Stimulated activated CD4-positive, alpha-beta T cell treated with anti-CD3 and anti-CD28 coated beads, TNF-alpha, amount 100 ng/mL, for 48 hours (primary cell): ENCODE data around the gene SGCD.

Source experiments
- DNase-seq, 3 donors: peaks; one replicate each; pipeline ENCODE4 v3.0.0-alpha.2; 2020; ENCODE audit warnings: low read depth in 3 of 3

SGCD gene

DNA sequence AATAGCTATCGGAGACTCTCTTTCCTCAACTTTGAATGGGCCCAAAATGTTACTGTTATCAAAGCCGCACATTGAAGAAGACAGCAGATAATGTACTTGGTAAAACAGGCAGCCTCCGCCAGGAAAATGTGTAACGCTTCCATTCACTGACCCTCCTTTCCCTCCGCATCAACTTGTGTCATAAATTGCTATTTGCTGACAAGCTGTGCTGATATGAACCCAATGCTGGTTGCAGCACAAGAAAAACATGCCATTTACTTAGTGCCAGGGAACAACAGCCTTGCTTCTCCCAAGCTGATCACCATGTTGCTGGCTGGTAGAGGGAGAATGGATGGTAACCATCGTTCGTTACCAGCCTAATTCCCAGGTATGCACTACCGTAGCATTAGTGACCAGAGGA is 360.6 kb downstream of the SGCD start:
- DNase-seq: no peak

DNA sequence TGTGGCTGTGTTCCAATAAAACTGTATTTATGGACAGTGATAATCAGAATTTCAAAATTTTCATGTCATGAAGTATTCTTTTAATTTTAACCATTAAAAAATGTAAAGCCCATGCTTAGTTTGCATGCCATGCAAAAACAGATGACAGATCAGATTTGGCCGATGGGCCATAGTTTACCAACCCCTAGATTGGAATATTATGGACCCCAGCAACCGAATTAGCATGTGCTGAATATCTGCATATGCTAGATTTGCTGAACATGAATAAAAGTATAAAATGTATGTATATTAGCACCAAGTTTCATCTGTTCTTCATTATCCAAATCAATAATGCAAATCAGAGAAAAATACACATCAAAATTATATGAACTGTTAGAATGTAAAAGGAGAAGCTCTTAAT is 364.6 kb downstream of the SGCD start:
- no peak for DNase-seq

DNA sequence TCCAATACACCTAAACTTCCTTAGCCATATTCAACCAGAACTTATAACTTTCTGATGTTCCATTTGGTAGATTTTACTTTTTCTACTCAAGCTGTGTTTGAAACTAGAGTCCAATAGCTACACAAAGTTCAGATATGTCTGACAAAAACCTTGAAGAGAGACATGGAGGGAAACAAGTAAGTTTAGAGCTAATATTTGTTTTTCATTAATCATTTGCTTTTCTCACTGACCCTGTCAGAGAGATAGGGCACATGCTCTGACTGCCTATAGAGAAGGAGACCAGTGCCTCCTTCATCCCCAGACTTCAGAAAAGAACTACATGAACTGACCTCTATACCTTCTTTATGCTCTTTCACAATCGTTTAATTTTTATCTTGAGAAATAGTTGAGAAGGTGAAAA is 366.1 kb downstream of the SGCD start:
- no peak for DNase-seq

DNA sequence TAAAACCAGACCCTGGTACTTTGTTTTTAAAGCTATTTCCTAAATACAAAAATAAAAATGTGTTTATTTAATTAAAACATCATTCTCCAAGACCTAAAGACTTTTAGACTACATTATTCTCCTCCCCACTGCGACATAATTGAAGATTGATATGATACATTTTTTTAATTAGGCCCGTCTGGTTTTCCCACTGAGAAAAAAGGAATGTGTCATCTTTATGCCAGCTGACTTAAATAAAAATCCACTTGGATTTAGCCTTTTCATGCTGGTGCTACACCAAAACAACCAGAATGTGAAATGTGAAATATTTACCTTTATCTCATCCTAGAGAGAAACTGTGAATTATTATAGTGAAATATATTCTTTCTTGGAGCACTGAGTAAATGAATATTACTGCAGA is 367.6 kb downstream of the SGCD start:
- DNase-seq: no peak

DNA sequence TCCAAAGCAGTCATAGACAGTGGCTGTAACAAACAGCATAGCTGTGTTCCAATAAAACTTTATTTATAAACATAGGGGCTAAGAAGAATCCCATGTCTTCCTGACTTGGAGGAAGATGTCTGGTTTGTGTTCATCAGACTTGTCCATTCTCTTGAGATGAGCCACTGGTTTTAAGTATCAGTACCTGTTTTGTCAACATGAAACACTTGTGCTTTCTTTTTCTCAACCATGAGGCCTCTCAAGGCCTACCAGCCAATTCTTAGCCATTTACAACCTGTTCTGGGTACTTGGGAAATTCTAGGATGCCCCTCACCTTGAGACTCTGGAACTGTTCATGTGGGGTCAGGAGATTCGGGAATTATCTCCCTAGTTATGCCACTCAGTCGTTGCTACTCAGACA is 368.8 kb downstream of the SGCD start:
- no peak for DNase-seq

DNA sequence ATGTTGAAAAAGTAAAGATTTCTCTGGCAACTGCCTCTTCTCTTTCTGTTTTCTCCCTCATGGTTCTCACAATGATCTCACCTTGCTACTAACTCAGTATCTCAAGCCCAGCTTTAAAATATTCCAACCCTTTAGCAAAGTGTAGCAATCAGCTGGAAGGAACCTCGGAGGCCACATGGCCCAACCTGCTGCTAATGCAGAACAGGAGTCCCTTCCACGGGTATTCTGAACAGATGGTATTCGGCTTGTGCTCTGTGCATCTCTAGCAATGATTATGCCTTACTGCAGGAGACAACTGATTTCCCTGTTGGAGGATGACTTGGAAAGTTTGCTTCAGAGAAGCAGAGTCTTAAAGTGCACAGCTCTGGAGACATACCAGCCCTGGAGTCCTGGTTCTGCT is 371.4 kb downstream of the SGCD start:
- no peak for DNase-seq

DNA sequence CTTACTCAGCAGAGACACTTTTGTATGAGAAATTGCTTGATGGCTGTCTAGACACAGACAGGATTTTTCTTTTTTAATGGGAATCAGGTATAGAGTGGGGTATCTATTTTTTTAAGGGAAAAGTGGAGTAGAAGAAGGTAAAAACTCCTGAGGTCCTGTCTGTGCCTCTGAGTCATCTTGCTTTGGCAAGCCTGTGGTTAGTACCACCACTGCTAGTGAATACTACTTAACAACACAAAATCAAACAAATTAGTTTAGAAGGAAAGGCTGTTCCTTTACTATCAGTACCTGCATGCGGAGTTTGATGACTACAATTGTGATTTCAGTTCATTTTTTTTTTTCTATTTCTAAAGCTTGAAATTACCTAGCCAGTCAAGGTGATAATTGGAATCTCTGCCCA is 372.2 kb downstream of the SGCD start:
- DNase-seq: no peak

DNA sequence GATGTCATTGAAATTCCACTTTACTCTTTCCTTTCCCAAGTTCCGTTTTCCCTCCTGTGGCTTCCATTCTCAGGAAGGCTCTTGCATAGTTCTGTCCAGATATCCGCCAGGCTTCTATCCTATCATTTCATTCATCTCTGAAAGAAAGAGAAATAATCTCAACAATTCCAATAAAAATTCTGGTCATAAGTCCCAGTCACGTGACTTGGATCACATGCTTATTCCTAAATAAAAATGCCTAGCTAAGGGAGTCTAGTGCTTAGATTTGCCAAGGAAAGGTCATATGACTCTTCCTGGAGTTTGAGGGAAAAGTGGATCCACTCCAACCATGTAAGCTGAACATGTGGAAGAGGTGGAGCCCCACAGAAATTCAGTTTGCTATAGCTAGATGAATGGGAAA is 377.2 kb downstream of the SGCD start:
- DNase-seq: no peak

DNA sequence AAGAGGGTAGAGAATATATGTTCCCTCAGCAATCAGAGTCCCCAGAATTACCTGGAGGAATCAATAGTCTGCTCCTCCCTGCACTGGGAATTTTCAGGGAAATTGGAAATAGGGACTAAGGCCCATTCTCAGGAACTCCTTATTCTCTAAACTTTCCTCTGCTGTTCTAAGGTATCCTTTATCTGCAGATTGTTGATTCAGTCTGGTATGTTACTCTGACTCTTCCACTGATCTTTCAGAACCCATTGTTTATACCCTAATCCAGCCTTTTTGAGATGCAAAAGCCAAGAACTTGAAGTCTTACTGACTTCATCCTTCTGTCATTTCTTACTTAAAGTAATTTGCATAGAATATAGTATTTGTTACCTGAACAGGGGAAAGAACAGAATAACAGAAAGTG is 379.7 kb downstream of the SGCD start:
- no peak for DNase-seq

DNA sequence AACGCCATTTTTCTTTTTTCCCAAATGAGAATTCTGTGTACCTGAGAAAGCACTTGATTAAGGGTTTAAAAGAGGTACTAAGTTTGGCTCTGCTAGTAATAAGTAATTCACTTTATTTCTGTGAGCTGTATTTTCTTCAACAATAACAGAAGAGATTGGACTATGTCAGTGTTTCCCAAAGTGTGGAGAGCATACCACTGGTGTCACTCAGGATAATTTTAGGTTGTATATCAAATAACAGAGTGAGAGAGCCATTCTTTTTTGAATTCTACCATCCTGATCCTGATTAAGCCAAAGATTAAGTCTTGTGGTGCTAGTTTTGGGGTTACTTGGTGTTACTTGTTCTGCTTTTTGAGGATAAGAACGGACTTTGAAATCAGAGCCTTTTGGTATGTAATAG is 380.8 kb downstream of the SGCD start:
- no peak for DNase-seq

DNA sequence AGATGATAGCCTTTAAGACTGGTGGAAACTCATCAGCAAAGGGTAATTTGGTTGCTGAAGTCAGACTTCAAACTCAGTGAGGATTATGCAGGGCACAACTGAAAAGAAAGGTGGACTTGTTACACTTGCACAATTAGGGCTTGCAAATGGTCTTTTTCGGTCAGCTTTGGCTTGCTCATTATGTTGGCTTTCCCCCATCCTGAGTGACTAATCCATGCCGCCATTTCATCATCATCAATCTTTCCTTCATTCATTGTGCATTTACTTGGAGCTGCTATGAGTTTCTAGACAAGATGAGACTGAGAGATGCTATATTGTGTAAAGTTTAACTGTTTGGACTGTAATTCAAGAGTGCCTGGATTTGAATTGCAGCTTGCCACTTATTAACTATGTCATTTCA is 388.3 kb downstream of the SGCD start:
- no peak for DNase-seq

DNA sequence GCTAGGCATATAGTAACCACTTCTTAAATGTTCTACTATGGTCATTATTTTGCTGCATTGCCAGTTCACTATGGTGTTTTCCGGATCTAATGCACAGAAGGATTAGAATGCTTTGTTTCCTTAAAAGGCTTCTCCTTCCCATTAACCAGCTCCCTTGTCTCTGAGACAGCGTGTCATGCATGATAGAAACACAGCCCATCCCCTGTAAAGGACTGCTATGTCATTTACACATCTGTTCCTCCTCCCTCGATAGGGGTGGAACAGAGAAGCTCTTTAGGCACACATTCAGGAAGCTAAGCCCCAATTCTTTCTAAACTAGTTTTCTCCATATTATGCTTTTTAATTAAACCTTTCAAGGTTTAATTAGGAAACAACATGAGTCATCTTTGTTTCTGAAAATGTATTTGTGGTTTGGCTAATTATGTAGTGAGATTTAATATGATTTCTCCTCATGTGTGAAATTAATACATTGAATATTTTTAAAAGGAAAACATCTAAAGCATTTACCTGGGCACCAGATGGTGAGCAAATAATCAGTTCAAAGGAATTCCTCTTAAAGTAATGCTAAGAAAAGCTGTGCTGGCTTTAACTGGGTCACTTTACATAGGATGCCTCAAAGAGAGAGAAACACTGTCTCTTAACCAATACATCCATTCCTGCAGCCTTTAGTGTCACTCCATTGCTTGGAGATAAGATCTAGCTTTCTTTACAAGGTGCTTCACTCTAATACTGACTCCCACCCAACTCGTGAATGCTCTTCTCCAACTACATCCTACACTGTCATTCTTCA is 389.8 kb downstream of the SGCD start:
- DNase-seq: no peak

DNA sequence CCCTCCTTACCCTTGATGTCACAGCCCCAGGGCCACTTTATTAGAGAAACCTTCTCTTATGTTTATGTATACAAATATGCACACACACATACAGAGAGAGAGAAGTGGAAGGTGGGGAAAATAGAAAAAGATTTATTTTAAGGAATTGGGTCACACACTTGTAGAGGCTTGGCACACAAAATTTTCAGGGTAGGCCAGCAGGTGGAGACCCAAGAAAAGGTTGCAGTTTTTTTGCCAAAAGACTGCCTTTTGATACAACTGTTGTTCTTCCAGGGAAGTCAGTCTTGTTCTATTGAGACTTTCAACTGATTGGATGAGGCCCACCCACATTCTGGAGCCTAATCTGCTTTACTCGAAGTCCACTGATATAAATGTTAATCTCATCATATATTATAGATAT is 392.0 kb downstream of the SGCD start:
- no peak for DNase-seq

DNA sequence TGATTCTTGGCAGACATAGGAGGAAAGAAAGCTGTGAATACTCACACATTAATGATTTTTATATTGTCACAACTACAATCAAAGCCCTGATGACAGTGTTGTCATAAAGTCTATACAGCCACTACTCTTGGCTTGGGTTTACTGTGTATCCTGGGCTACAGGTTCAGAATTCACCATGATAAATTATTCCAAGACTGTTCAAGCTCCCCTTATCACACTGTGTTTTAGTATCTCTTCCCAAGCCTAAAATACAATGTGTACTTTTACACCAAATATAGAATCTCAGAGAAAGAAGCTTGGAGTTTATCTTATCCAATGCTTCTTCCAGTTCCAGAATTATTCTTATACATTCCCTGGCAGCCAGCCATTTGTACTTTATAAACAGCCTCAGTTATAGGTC is 395.4 kb downstream of the SGCD start:
- DNase-seq: no peak

DNA sequence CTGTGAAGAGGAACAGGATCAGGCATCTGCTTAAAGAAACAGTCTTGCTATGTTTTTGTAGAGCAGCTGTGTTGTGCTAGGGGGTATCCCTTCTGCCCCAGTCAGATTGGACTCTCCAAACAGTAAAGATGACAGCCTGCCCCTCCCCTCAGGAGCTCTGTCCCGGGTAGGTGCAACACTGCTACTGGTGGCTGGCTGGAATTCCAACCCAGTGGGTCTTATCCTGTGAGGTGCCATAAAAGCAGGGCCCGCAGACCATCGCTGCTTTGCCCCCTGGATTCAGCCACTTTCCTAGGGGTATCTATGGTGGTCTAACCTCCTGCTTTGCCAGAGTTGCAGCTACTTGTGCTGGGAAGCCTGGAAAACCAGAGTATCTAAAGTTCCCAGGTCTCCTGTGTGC is 408.5 kb downstream of the SGCD start:
- no peak for DNase-seq

DNA sequence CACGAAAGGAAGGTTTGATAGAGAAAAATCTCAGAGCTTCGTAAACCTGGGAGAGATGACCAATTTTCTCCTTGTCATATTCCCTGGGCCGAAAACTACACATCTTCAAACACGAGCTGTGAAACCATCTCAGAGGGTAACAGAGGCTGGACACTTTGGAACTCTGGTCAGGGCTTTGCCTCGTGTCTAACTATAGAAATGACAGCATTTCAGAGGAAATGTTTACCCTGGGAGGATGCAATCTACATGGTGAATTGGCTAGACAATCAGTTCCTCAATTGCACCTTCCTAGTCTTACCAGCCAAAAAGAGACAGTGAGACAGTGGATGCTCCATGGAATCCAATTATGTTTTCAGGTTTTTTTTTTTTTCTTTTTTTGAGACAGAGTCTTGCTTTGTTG is 414.6 kb downstream of the SGCD start:
- DNase-seq: no peak

DNA sequence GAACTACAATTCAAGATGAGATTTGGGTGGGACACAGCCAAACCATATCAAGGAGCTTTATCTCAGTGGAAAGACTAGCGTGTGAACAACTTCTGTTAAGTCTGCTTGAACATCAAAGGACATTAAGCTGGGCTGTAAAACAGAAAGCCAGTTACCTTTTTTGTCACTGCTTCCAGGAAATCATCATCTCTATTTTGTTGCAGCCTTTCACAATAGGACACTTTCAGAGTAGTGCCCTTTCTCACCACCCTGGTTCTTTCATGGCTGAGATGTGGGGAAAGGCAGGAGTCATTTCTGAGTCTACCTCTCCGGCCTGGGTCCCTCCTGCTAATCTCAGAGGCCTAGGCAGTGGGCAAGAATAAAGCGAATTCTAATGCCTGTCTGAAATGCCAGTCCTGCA is 426.9 kb downstream of the SGCD start:
- DNase-seq: no peak

DNA sequence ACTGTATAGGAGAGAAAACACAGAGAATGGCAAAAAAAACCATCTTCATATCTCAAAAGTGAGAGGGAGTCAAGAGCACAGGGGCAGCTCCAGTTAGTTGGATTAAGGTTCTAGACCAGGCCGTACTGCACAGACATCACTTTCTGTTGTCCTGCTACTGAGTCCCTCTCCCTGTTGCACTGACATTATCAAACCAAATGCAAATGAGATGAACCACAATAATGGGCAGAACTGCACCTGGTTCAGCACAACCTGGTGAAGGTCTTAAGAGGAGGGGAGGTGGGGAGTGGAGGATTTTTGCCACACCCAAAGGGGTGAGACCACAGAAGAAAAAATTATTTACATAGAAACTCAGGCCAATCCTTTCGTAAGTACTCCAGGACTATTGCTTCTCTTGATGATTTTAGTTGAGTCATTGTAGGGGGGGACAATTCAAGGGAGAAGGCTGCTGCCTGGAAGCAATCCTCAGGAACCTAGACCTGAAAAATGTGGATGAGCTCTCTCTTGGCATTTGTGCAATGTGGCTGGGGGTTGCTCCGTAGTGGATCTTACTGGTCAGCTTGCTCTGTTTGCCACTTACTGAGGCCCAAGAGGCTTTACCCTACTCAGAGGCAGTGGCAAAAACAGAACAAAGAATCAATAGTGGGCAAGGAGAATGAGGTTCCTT is 428.6 kb downstream of the SGCD start:
- no peak for DNase-seq

DNA sequence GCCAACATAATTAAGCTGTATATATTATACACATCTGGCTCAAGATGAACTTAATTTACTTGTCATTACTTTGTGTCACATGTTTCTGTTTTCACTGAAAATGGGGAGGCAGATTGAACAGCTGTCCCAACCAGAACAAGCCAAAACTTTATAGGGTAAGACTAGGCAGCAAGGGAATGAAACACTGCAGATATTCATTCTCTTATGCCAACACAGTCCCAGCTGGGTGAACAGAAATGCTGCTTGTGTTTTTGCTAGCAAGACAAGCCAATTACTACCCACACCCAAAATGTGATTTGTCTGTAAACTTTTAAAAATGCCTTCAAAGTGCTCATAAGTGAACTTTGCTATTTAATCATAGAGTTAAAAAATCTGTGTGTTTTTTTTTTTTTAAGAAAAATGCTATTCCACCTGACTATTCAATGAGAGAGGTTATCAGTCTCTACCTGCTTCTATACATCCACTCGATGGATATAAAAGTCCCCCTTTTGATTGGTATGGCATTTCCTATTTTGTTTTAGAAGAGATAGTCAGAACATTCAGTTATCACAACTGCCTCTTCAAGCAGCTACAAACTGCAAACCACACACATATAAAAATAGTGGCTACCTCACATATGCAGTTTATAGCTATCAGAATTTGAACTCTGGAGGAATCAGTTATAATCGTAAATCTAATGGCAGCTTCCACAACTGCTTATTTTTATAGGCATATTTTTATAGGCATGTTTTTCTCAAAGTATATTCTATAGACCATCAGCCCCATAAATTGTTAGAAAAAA is 431.2 kb downstream of the SGCD start:
- DNase-seq: no peak

DNA sequence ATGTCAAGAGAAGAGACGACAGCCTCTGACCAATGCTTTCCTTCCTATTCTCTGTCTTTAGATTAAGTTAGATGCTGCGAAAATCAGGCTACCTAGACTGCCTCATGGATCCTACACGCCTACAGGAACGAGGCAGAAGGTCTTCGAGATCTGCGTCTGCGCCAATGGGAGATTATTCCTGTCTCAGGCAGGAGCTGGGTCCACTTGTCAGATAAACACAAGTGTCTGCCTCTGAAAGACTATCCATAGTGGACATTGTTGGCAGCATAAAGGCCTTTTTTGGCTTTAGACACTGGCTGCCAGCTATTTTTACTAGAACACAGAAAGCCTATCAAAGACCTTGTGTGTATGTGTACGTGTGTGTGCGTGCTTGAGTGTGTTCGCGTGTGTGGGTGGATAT is 432.2 kb downstream of the SGCD start:
- no peak for DNase-seq

DNA sequence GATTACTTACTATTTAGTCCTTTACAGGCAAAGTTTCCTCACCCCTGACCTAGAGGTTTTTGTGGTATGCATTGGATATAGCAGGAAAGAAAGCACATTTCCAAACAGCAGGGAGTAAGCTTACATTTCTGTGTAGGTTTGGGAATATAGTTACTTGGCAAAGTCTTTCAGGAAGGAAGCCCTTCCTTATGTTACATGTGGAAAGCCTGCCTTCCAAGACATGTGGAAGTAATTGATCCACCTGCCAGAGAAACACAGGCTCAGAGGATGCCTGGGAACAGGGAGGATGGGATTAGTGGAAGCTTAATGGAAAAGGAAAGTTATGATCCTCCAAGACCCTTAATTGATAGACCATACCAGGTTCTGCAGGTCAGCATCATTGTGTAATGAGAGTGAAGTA is 435.8 kb downstream of the SGCD start:
- DNase-seq: no peak

DNA sequence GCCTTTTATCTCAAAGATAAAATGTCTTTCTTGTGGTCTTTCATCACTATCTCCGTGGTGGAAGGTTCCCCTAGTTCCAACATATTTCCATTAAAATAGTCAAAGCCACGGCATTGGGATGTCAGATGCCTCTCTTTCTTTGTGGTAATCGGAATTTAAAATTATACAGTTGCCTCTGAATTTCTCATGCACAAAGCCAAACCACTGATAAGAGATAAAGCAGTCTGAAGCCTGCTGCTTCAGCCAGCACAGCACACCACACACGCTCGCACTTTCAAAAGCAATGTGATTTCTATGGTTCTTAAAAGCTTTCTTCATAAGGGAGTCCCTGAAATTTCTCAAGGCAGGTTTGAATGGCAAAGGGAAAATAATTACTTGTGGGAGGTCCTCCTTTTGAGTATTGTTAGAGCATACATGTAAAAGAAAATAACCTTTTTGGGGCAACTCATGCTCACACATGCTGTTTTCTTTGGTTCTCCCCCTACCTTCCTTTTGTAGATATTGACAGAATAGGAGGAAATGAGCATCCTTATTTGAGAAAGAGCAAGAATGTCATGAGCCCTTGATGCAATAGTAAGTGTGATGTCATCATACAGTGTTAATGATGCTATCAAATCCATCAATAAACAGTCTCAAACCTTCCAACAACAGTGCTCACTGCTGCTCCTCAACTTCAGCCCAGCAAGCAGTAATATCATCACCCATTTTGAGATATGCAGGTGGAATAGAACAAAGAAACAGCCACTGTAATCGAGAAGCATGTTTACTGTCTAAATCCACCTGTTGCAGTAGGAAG is 437.4 kb downstream of the SGCD start:
- no peak for DNase-seq
